Endodermal cell (in vitro differentiated cells): ENCODE data around the gene MEF2D. TPM values are rescaled to one million over a fixed set of nuclear protein-coding genes. Genes with fewer than 3 reads are reported as not detected.
A peak's percentile ranks its signal among the peaks of the same experiment; 100 is the strongest.

ENCODE experiments used
- DNase-seq: peaks from one replicate; pipeline ENCODE4 v3.0.0-alpha.2; 2017
- H3K27ac ChIP-seq: 2 replicates; pipeline ENCODE4 v1.5.1; 2013; ENCODE audit warnings: mild to moderate bottlenecking, low read depth, low read length, moderate library complexity
- H3K27me3 ChIP-seq: 2 replicates; pipeline ENCODE4 v1.6.1; 2013; ENCODE audit warnings: mild to moderate bottlenecking, low read length, moderate library complexity; ENCODE audit not compliant: insufficient read depth, control insufficient read depth, poor library complexity, severe bottlenecking
- H3K36me3 ChIP-seq: 2 replicates; pipeline ENCODE4 v1.7.0; 2013; ENCODE audit warnings: mild to moderate bottlenecking, low read length, moderate library complexity; ENCODE audit not compliant: control insufficient read depth, insufficient read depth
- H3K4me1 ChIP-seq: one replicate; pipeline ENCODE4 v1.7.0; 2013; ENCODE audit warnings: low read length; ENCODE audit not compliant: control insufficient read depth, insufficient read depth
- H3K4me3 ChIP-seq: 2 replicates; pipeline ENCODE4 v1.5.1; 2013; ENCODE audit warnings: mild to moderate bottlenecking, low read length, moderate library complexity
- H3K9ac ChIP-seq: 2 replicates; pipeline ENCODE4 v1.6.1; 2013; ENCODE audit warnings: mild to moderate bottlenecking, low read length, moderate library complexity; ENCODE audit not compliant: poor library complexity, severe bottlenecking; ENCODE audit errors: extremely low read depth
- H3K9me3 ChIP-seq: 2 replicates; pipeline ENCODE4 v1.6.1; 2013; ENCODE audit warnings: mild to moderate bottlenecking, low read length, moderate library complexity; ENCODE audit not compliant: control insufficient read depth
- H3K27ac Mint-ChIP-seq: 2 replicates; pipeline ENCODE4 v1.8.0; 2020; ENCODE audit warnings: mixed read lengths
- H3K27me3 Mint-ChIP-seq: 2 replicates; pipeline ENCODE4 v1.8.0; 2021; ENCODE audit warnings: mild to moderate bottlenecking, mixed read lengths; ENCODE audit not compliant: insufficient read depth
- H3K36me3 Mint-ChIP-seq: 2 replicates; pipeline ENCODE4 v1.8.0; 2020; ENCODE audit warnings: low read depth, mixed read lengths
- H3K4me1 Mint-ChIP-seq: 2 replicates; pipeline ENCODE4 v1.8.0; 2020; ENCODE audit warnings: mixed read lengths
- H3K4me3 Mint-ChIP-seq: 2 replicates; pipeline ENCODE4 v1.8.0; 2020; ENCODE audit warnings: mild to moderate bottlenecking, moderate library complexity, mixed read lengths
- H3K9me3 Mint-ChIP-seq: 2 replicates; pipeline ENCODE4 v1.8.0; 2020; ENCODE audit warnings: mild to moderate bottlenecking, mixed read lengths
- WGBS, 2 experiments: methylation state at CpG; one replicate each; pipeline versions ENCODE4 v1.1.5 to v1.1.7; 2013; ENCODE audit warnings: missing lambda C conversion rate in 2 of 2, mixed read lengths in 1 of 2; ENCODE audit not compliant: insufficient coverage in 1 of 2, insufficient read length in 1 of 2; 5-methylcytosine and 5-hydroxymethylcytosine counted together
- total RNA-seq, 2 donors: library from RNA; stranded (reverse); fragmentation: NEBNext Ultra II Directional in 1 of 2; extraction: Animal tissue kit (Norgen Biotek cat#: 25700) in 1 of 2; gene quantifications; 2 replicates in 1 of 2; 3 replicates in 1 of 2; pipeline ENCODE4 v1.2.1, GENCODE V29; 2021
- TF ChIP-seq, protein P1 (sequence below): fragments of 200-600 bp; sonication (generic); conservative IDR thresholded peaks from 2 replicates; pipeline ENCODE4 v1.5.0; 2021; ENCODE audit warnings: antibody characterized with exemption, mild to moderate bottlenecking

Gene MEF2D
- total RNA-seq, 2 donors from 2014 or later: 10.5 to 12.8 TPM

DNA sequence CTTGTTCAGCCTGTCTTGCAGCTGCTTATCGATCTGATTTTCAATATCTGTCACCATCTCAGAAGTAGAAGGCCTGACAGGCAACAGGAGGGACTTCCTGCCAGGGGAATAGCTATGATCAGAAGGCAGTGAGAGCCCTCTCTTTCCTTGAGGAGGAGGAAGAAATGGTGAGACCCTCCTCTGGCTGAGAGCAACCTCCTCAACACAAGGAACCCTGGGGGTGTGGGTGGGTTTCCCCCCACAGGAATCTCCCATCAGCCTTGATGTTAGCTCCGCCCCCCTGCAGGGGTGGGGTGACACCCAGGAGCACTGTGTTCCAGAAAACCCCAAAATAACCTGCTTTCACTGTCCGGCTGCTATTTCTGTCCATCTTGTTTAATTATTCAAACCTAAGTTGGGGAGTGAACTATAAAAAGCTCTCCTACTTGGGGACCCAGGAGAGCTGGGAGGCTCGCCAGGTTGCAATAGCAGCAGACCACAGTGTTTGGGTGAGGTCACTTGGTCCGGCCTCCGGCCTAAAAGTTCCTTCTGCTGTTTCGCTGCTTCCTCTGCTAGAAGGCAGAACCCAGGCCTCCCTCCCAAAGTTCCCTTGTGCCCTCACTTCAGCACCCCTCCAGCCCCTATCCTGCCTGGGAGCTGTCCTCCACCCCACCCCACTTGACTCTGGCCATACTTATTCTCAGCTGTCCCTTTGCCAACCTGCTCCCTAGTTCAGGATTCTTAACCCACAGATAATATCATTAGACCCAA lies 7.8 kb upstream of the MEF2D start:
- no peak for DNase-seq
- no peak overlapping the region for H3K27ac ChIP-seq
- no peak overlapping the region for H3K9ac ChIP-seq
- peaks cover 5% of the 10 kb centered on the region for H3K4me1 ChIP-seq
- Mint-ChIP-seq H3K4me1 (peaks cover 22% of the 10 kb centered on the region), H3K4me3 (no peak overlapping the region), H3K36me3 (no peaks in the 10 kb centered on the region), H3K9me3 (peaks cover 2% of the 10 kb centered on the region), H3K27me3 (peaks cover 12% of the 10 kb centered on the region), H3K27ac (no peak overlapping the region)
- H3K36me3 ChIP-seq: no peaks in the 10 kb centered on the region
- no peaks in the 10 kb centered on the region for H3K9me3 ChIP-seq
- 91 to 94% methylated on average over 6 to 7 of the region's 7 CpGs for WGBS, 2 experiments
- TF ChIP-seq, protein P1, sequence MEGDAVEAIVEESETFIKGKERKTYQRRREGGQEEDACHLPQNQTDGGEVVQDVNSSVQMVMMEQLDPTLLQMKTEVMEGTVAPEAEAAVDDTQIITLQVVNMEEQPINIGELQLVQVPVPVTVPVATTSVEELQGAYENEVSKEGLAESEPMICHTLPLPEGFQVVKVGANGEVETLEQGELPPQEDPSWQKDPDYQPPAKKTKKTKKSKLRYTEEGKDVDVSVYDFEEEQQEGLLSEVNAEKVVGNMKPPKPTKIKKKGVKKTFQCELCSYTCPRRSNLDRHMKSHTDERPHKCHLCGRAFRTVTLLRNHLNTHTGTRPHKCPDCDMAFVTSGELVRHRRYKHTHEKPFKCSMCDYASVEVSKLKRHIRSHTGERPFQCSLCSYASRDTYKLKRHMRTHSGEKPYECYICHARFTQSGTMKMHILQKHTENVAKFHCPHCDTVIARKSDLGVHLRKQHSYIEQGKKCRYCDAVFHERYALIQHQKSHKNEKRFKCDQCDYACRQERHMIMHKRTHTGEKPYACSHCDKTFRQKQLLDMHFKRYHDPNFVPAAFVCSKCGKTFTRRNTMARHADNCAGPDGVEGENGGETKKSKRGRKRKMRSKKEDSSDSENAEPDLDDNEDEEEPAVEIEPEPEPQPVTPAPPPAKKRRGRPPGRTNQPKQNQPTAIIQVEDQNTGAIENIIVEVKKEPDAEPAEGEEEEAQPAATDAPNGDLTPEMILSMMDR: no peak
- no peaks in the 10 kb centered on the region for H3K27me3 ChIP-seq
- H3K4me3 ChIP-seq: no peak overlapping the region

DNA sequence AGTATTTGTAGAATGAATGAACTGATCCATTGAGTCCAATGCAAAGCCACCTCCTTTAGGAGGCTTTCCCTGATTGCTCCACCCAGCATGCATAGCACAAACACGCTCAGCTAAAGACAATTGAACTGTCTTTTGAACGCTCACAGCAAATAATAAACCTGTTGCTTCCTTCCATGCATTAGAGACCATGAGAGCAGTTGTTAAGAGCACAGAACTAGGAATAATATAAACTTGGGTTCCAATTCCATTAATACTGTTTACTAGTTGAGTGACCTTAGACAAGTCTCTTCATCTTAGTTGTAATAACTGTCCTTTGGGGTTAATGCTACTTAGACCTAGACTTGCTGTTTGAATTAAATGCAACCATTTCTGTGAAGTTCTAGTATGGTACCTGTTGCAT lies 5.9 kb upstream of the MEF2D start:
- no peak for DNase-seq
- Histone ChIP-seq H3K27me3 (no peaks in the 10 kb centered on the region), H3K36me3 (no peaks in the 10 kb centered on the region), H3K4me1 (peaks cover 5% of the 10 kb centered on the region), H3K9me3 (no peaks in the 10 kb centered on the region), H3K27ac (no peak overlapping the region), H3K9ac (no peak overlapping the region), H3K4me3 (no peak overlapping the region)
- TF ChIP-seq, protein P1: no peak
- WGBS, 2 experiments: 93 to 100% methylated on average over 2 of the region's 2 CpGs
- Mint-ChIP-seq H3K27me3 (peaks cover 7% of the 10 kb centered on the region), H3K4me3 (no peak overlapping the region), H3K27ac (no peak overlapping the region), H3K36me3 (no peaks in the 10 kb centered on the region), H3K9me3 (peaks cover 4% of the 10 kb centered on the region), H3K4me1 (peaks cover 24% of the 10 kb centered on the region)

DNA sequence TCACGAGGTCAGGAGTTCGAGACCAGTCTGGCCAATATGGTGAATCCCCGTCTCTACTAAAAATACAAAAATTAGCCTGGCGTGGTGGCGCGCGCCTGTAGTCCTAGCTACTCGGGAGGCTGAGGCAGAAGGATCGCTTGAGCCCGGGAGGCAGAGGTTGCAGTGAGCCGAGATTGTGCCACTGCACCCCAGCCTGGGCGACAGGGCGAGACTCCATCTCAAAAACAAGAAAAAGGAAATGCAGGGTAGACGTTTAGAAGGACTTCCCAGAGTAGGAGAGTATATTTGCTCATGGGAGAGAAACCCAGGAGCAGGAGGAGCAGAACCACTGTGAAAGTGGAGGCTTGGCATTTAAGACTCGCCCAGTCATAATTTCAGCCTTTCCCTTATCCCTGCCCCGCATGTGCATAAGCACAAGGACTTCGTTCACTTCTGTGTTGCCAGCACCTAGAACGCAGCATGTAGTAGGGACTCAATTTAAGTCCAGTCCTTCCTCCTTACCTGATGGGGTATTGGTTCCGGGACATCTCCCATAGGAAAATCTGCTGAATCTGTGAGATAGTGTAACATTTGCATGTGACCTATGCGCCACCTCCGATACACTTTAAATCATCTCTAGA lies 5.2 kb upstream of the MEF2D start:
- 91 to 93% methylated on average over 14 to 19 of the region's 21 CpGs for WGBS, 2 experiments
- Mint-ChIP-seq H3K9me3 (peaks cover 4% of the 10 kb centered on the region), H3K27ac (peak overlapping the region; percentile 90)

More for the DNA sequence above, 5.2 kb upstream of the MEF2D start:
- Histone ChIP-seq H3K27ac (peak overlapping the region; percentile 83), H3K36me3 (no peaks in the 10 kb centered on the region), H3K4me1 (peaks cover 5% of the 10 kb centered on the region), H3K9me3 (no peaks in the 10 kb centered on the region), H3K27me3 (no peaks in the 10 kb centered on the region), H3K9ac (no peak overlapping the region), H3K4me3 (no peak overlapping the region)
- no peak for DNase-seq
- no peaks in the 10 kb centered on the region for H3K36me3 Mint-ChIP-seq
- H3K4me3 Mint-ChIP-seq: peak overlapping the region; percentile 56
- TF ChIP-seq, protein P1: no peak
- H3K27me3 Mint-ChIP-seq: peaks cover 7% of the 10 kb centered on the region
- H3K4me1 Mint-ChIP-seq: peaks cover 24% of the 10 kb centered on the region
